ENCODE measurements around the gene RHOBTB1.
A peak's percentile ranks its signal among the peaks of the same experiment; 100 is the strongest.

Gene RHOBTB1

GRCh38 chr10:60853637-60854036, 90.3 kb downstream of the RHOBTB1 start:
- no peak for DNase-seq (ENCODE audit: low read depth)

GRCh38 chr10:60853107-60853506, 90.9 kb downstream of the RHOBTB1 start:
- no peak for TF ChIP-seq CTCF (conservative IDR thresholded peaks at IDR 0.05; ENCODE audit: control insufficient read depth, insufficient read depth, low read depth, low read length)
- DNase-seq (ENCODE audit: low read depth) = no peak
- no peak overlapping the region for H3K4me3 ChIP-seq (ENCODE audit: control insufficient read depth, low read depth, low read length)

More at GRCh38 chr10:60853637-60854036, 90.3 kb downstream of the RHOBTB1 start:
- no peak for TF ChIP-seq CTCF (conservative IDR thresholded peaks at IDR 0.05; ENCODE audit: control insufficient read depth, insufficient read depth, low read depth, low read length)
- H3K4me3 ChIP-seq (ENCODE audit: control insufficient read depth, low read depth, low read length) = no peak overlapping the region

- no peak for TF ChIP-seq CTCF (conservative IDR thresholded peaks at IDR 0.05; ENCODE audit: control insufficient read depth, insufficient read depth, low read depth, low read length)
- no peak overlapping the region for H3K4me3 ChIP-seq (ENCODE audit: control insufficient read depth, low read depth, low read length)
Measured at GRCh38 chr10:60849740-60850139, 94.2 kb downstream of the RHOBTB1 start.

GRCh38 chr10:60849217-60849616, 94.8 kb downstream of the RHOBTB1 start:
- TF ChIP-seq CTCF (conservative IDR thresholded peaks at IDR 0.05; ENCODE audit: control insufficient read depth, insufficient read depth, low read depth, low read length) = no peak
- H3K4me3 ChIP-seq (ENCODE audit: control insufficient read depth, low read depth, low read length) = no peak overlapping the region
- no peak for DNase-seq (ENCODE audit: low read depth)

More at GRCh38 chr10:60849740-60850139, 94.2 kb downstream of the RHOBTB1 start:
- no peak for DNase-seq (ENCODE audit: low read depth)

GRCh38 chr10:60848680-60849079, 95.3 kb downstream of the RHOBTB1 start:
- no peak for DNase-seq (ENCODE audit: low read depth)
- H3K4me3 ChIP-seq (ENCODE audit: control insufficient read depth, low read depth, low read length) = no peak overlapping the region
- TF ChIP-seq CTCF (conservative IDR thresholded peaks at IDR 0.05; ENCODE audit: control insufficient read depth, insufficient read depth, low read depth, low read length) = no peak

- peak; percentile 15 for TF ChIP-seq CTCF (conservative IDR thresholded peaks at IDR 0.05; ENCODE audit: control insufficient read depth, insufficient read depth, low read depth, low read length)
- H3K4me3 ChIP-seq (ENCODE audit: control insufficient read depth, low read depth, low read length) = no peak overlapping the region
- peak; percentile 73 for DNase-seq (ENCODE audit: low read depth)
Measured at GRCh38 chr10:60848126-60848525, 95.9 kb downstream of the RHOBTB1 start.

- no peak for TF ChIP-seq CTCF (conservative IDR thresholded peaks at IDR 0.05; ENCODE audit: control insufficient read depth, insufficient read depth, low read depth, low read length)
- DNase-seq (ENCODE audit: low read depth) = peak; percentile 37
- H3K4me3 ChIP-seq (ENCODE audit: control insufficient read depth, low read depth, low read length) = no peak overlapping the region
Measured at GRCh38 chr10:60846173-60846572, 97.8 kb downstream of the RHOBTB1 start.
